Measurements from ENCODE around the gene NOC2L. TPM values are rescaled to one million over a fixed set of nuclear protein-coding genes. Genes with fewer than 3 reads are reported as not detected.

NOC2L gene
- total RNA-seq, 2 donors from 2014 or later, result 29.5 to 38.8 TPM

DNA sequence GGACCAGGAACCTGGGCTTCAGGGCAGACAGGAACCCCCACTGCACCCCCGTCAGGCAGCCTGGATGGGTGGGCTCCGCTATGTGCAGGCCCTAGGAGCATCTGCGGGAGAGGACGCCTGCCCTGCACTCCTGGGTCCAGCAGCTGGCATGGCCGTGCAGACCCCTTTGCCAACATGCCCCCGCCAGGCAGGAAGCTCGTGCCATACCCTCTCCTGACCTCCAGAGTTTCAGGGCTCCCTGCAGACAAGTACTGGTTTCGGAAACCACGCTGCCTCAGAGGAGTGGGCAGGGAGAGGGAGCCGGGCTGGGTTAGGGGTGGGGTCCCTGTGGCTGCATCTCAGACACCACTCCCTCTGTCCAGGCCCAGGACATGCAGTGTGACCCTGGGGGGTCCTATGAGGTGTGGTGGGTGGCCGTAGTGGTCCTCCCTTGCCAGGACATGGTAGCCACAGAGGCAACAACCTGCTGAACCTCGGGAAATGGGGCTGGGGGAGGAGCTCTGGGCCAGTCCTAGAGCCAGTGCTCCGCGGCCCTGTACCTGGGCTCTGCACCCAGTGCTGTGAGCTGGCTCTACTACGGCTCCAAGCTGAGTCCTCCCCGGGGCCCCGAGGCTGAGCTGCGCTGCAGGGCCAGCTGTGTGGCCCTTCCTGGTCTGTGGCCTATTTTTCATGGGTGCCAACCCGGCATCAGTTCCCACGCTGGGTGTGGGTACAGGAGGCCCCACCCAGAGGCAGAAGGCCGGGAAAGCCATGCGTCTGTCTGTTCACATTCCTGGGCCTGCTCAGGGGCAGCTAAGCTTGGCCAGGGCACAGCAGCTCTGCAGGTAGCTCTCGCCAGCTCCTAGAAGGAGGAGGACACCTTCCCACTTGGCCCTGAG lies 8.6 kb upstream of the NOC2L start:
- peaks cover 4 to 14% of the 10 kb centered on the region in 2 donors for H3K27me3 ChIP-seq
- no peak overlapping the region for H3K4me3 ChIP-seq
- H3K27ac ChIP-seq, result no peak overlapping the region
- H3K4me1 ChIP-seq, result peaks cover 0 to 19% of the 10 kb centered on the region in 2 donors
- no peak for DNase-seq (ENCODE audit: low spot score)
- H3K36me3 ChIP-seq, result no peaks in the 10 kb centered on the region
- TF ChIP-seq, protein P1, sequence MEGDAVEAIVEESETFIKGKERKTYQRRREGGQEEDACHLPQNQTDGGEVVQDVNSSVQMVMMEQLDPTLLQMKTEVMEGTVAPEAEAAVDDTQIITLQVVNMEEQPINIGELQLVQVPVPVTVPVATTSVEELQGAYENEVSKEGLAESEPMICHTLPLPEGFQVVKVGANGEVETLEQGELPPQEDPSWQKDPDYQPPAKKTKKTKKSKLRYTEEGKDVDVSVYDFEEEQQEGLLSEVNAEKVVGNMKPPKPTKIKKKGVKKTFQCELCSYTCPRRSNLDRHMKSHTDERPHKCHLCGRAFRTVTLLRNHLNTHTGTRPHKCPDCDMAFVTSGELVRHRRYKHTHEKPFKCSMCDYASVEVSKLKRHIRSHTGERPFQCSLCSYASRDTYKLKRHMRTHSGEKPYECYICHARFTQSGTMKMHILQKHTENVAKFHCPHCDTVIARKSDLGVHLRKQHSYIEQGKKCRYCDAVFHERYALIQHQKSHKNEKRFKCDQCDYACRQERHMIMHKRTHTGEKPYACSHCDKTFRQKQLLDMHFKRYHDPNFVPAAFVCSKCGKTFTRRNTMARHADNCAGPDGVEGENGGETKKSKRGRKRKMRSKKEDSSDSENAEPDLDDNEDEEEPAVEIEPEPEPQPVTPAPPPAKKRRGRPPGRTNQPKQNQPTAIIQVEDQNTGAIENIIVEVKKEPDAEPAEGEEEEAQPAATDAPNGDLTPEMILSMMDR (IDR thresholded peaks at IDR 0.05), result no peak
- no peaks in the 10 kb centered on the region for H3K9me3 ChIP-seq

DNA sequence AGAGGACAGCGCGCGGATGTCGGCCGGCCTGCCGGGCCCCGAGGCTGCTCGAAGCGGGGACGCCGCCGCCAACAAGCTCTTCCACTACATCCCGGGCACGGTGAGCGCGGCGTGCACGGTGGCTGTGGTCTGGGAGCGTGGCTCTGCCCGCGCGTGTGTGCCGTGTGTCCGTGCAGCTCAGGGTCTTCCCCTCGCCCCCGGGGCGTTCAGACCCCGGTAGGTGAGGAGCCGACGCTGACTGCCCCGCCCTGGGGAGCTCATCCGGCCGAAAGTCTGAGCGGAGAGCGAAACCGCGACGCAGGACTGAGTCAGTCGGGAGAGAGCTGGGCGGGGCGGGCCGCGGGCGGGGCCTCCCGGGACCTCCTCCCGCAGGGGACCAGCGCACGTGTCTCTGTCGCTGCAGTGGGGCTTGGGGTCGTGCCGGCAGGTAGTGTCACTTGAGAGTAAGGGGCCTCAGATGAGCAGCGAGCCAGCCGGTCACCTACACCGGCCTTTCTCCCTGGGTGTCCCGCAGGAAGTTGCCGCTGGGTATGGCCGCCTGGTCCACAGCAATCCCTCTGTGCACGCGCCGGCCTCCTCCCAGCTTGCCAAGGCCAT lies 7.7 kb upstream of the NOC2L start:
- DNase-seq (ENCODE audit: low spot score), result peak; percentile 77
- Histone ChIP-seq H3K27me3 (peaks cover 4 to 14% of the 10 kb centered on the region in 2 donors), H3K9me3 (no peaks in the 10 kb centered on the region), H3K4me3 (peak overlapping the region; percentile 57 to 59), H3K27ac (peak overlapping the region; percentile 34 to 58), H3K4me1 (peaks cover 0 to 19% of the 10 kb centered on the region in 2 donors), H3K36me3 (no peaks in the 10 kb centered on the region)
- TF ChIP-seq, protein P1 (IDR thresholded peaks at IDR 0.05), result no peak

DNA sequence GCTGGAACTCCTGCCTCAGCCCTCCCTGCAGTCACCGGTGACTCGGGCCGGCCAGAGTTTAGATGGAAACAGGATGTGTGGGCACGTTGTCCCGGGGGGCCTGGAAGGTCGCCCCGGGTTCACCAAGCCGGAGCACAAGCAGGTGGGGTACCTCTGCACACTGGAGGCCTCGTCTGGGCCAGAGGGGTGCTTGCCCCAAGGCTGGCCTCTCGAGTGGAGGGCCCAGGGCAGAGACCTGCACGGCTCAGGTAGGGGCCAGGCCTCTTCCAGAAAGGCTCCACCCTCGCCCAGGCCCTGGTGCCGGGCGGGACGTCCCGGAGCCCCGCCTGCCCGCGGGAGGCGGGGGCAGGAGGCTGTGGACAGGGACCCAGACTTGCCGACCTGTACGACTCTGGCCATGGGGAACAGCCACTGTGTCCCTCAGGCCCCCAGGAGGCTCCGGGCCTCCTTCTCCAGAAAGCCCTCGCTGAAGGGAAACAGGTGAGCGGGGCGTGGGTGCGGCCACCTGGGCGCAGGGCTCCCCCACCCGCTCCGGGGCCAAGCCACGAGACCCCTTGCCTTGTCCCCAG lies 7.2 kb upstream of the NOC2L start, which contains the start of gene PLEKHN1:
Gene PLEKHN1 (plus strand): TSS at position 348 of the 569 bp plus-strand sequence. CDS start 50 bp downstream, at position 398.
- Histone ChIP-seq H3K27ac (peak within 1 kb of the TSS; percentile 34 to 58), H3K27me3 (peaks cover 4 to 12% of the 10 kb centered on the region in 2 donors), H3K4me1 (peaks cover 0 to 22% of the 10 kb centered on the region in 2 donors), H3K36me3 (no peaks in the 10 kb centered on the region), H3K9me3 (no peaks in the 10 kb centered on the region), H3K4me3 (peak within 1 kb of the TSS; percentile 57 to 59)
- DNase-seq (ENCODE audit: low spot score), result no peak
- TF ChIP-seq, protein P1 (IDR thresholded peaks at IDR 0.05), result no peak

- Histone ChIP-seq H3K27ac (no peak overlapping the region), H3K9me3 (no peaks in the 10 kb centered on the region), H3K27me3 (peaks cover under 1 to 6% of the 10 kb centered on the region in 2 donors)
Measured at GRCh38 chr1:965526-966134, 6.6 kb upstream of the NOC2L start.

More at GRCh38 chr1:965526-966134, 6.6 kb upstream of the NOC2L start:
- TF ChIP-seq, protein P1 (IDR thresholded peaks at IDR 0.05), result no peak
- no peak overlapping the region for H3K4me3 ChIP-seq
- no peak for DNase-seq (ENCODE audit: low spot score)
- no peaks in the 10 kb centered on the region for H3K36me3 ChIP-seq
- peaks cover 0 to 24% of the 10 kb centered on the region in 2 donors for H3K4me1 ChIP-seq

Measured in right atrium auricular region (tissue), 2 donors.